Measurements from ENCODE around the gene FNDC3B. TPM values are rescaled to one million over a fixed set of nuclear protein-coding genes. Genes with fewer than 3 reads are reported as not detected.

FNDC3B gene
- total RNA-seq, 2 experiments from 2014 or later: 10.6 to 12.0 TPM

DNA sequence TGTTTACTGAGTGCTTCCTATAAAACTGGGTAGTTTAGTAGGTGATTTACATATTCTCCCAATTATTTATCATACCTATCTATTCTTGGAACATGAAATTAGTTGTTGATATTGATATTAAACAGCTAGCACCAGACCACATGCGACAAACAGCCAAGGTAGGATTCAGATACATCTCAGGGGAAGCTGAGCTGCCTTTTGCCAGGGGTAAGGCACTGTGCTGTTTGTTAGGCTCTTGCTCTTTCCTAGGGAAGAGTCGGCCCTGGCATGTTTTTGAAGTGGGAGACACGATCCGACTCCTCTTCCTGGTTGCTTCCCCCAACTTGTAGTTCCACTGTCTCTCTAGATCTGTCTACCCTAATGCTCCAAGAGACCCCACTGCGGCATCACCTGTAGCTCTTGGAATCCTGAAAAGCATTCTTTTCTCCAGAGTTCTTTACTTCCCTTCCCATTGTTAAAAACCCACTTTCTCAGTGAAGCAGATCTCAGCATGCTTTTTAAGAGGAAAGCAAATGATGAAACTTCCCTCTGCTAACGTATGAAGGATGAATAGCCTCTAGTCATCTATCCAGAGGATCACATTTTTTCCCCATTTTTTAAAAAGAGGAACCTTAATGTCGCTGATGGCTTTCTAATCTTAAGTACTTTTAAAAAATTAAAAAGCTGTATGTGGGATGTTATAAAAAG is 270.5 kb downstream of the FNDC3B start:
- intact Hi-C loops (cut with micrococcal nuclease): loop anchor here (10.0 kb wide), 1 partner anchor 275 kb away; the partner anchor contains the start of gene FNDC3B
- DNase-seq: no peak
- Mint-ChIP-seq H3K36me3 (ENCODE audit: low read depth) (peaks cover 17% of the 10 kb centered on the region), H3K27me3 (no peaks in the 10 kb centered on the region), H3K27ac (no peak overlapping the region), H3K4me3 (no peak overlapping the region), H3K9me3 (no peaks in the 10 kb centered on the region), H3K4me1 (ENCODE audit: low read depth) (no peaks in the 10 kb centered on the region)
- TF ChIP-seq, protein P1, sequence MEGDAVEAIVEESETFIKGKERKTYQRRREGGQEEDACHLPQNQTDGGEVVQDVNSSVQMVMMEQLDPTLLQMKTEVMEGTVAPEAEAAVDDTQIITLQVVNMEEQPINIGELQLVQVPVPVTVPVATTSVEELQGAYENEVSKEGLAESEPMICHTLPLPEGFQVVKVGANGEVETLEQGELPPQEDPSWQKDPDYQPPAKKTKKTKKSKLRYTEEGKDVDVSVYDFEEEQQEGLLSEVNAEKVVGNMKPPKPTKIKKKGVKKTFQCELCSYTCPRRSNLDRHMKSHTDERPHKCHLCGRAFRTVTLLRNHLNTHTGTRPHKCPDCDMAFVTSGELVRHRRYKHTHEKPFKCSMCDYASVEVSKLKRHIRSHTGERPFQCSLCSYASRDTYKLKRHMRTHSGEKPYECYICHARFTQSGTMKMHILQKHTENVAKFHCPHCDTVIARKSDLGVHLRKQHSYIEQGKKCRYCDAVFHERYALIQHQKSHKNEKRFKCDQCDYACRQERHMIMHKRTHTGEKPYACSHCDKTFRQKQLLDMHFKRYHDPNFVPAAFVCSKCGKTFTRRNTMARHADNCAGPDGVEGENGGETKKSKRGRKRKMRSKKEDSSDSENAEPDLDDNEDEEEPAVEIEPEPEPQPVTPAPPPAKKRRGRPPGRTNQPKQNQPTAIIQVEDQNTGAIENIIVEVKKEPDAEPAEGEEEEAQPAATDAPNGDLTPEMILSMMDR (IDR thresholded peaks at IDR 0.05): no peak
- POLR2A ChIA-PET: interaction anchor here (1.0 kb wide), 1 partner anchor 17 kb away, joined by 3 read pairs; no protein-coding TSS in a partner anchor
- no peak for ATAC-seq
- CTCF ChIA-PET: no interaction called here

DNA sequence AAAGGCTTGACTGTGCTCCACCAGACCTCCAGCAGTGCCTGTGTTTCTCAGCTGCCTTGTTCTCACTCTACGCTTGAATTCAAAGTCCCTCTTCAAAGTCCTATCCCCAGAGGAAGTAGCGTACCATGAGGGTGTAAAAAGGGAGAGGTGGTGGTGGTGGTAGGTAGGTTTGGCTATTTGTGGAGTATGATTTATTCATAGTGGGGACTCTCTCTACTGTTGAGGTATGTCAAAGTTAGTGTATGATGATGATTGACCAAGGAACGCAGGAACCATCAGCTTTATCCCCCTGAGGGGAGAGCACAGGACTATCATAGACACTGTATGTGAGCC is 271.0 kb downstream of the FNDC3B start:
- Mint-ChIP-seq H3K36me3 (ENCODE audit: low read depth) (peaks cover 17% of the 10 kb centered on the region), H3K27ac (no peak overlapping the region), H3K9me3 (no peaks in the 10 kb centered on the region), H3K4me1 (ENCODE audit: low read depth) (no peaks in the 10 kb centered on the region), H3K27me3 (no peaks in the 10 kb centered on the region), H3K4me3 (no peak overlapping the region)
- ChIA-PET CTCF (no interaction called here), POLR2A (interaction anchor here (1.0 kb wide), 1 partner anchor 17 kb away, joined by 3 read pairs; no protein-coding TSS in a partner anchor)
- no peak for DNase-seq
- no peak for ATAC-seq
- TF ChIP-seq, protein P1 (IDR thresholded peaks at IDR 0.05): no peak
- intact Hi-C loops (cut with micrococcal nuclease): no loop called here

DNA sequence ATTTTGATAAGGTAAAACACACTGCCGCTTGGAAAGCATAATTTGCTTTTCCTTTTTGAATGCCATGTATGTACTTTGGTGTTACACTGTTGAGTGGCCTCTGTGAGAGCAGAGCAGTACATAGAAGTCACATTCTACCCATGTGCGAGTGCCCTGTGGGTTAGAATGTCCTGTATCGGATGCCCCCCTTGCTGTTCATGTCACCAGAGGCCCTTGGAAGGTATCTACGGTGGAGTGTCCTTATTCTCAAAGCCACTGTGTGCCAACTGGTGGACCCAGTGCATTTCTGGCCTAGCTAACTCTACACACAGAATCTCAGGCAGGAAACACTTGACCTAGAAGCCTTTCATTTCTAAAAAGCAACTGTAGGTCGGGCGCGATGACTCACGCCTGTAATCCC is 271.8 kb downstream of the FNDC3B start:
- no peak overlapping the region for H3K4me3 Mint-ChIP-seq
- ChIA-PET CTCF (no interaction called here), POLR2A (no interaction called here)
- peaks cover 17% of the 10 kb centered on the region for H3K36me3 Mint-ChIP-seq (ENCODE audit: low read depth)
- H3K27me3 Mint-ChIP-seq: no peaks in the 10 kb centered on the region
- H3K27ac Mint-ChIP-seq: no peak overlapping the region
- ATAC-seq (no peak), DNase-seq (no peak)
- intact Hi-C loops (cut with micrococcal nuclease): no loop called here
- H3K9me3 Mint-ChIP-seq: no peaks in the 10 kb centered on the region
- no peaks in the 10 kb centered on the region for H3K4me1 Mint-ChIP-seq (ENCODE audit: low read depth)
- TF ChIP-seq, protein P1 (IDR thresholded peaks at IDR 0.05): no peak

DNA sequence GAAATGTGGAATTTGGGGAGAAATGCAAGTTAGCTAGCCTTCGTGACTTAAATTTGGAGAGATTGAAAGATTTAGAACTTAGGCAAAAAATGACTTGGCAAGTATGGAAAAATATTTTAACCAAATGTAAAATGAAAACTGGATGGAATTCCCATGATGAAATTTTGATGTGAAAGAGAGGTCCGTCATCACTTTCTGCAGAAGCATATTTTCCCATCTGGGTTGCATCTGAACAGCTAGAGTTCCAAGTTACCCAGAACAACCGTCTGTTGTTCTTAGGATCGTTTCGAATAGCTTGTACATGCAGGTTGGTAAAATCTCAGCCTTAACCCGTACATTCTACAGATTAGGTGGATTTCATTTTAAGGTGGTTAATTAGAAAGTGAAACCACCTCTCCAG is 272.6 kb downstream of the FNDC3B start:
- intact Hi-C loops (cut with micrococcal nuclease): no loop called here
- H3K27me3 Mint-ChIP-seq: no peaks in the 10 kb centered on the region
- H3K4me1 Mint-ChIP-seq (ENCODE audit: low read depth): no peaks in the 10 kb centered on the region
- ATAC-seq (no peak), DNase-seq (no peak)
- CTCF ChIA-PET: interaction anchor here (2.7 kb wide), 1 partner anchor 21 kb away, joined by 13 read pairs; no protein-coding TSS in a partner anchor
- H3K9me3 Mint-ChIP-seq: no peaks in the 10 kb centered on the region
- TF ChIP-seq, protein P1 (IDR thresholded peaks at IDR 0.05): no peak
- peaks cover 16% of the 10 kb centered on the region for H3K36me3 Mint-ChIP-seq (ENCODE audit: low read depth)
- no peak overlapping the region for H3K27ac Mint-ChIP-seq
- no peak overlapping the region for H3K4me3 Mint-ChIP-seq
- POLR2A ChIA-PET: no interaction called here

DNA sequence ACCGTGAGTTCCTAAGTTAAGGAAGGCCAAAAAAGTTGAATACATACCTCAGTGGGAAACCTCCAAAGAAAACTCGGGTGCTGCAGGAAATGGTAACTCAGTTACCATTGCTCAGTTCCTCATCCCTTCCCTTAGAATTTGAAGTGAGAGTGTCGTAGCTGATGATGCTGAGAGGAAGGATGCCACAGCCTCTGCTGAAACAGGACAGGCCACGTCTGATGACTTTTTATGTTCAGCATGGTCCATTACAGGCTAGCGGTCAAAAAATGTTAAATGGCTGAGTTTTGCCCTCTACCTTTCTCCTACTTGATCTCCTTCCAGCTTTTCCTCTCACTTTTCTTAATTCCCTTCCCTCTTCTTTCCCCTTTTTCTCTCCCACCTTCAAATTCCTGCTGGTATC is 273.3 kb downstream of the FNDC3B start:
- Mint-ChIP-seq H3K27ac (no peak overlapping the region), H3K27me3 (no peaks in the 10 kb centered on the region), H3K9me3 (no peaks in the 10 kb centered on the region), H3K4me3 (no peak overlapping the region), H3K36me3 (ENCODE audit: low read depth) (peaks cover 9% of the 10 kb centered on the region), H3K4me1 (ENCODE audit: low read depth) (peaks cover 1% of the 10 kb centered on the region)
- DNase-seq: no peak
- TF ChIP-seq, protein P1 (IDR thresholded peaks at IDR 0.05): no peak
- CTCF ChIA-PET: interaction anchor here (2.7 kb wide), 1 partner anchor 20 kb away, joined by 13 read pairs; no protein-coding TSS in a partner anchor
- intact Hi-C loops (cut with micrococcal nuclease): no loop called here
- ATAC-seq: no peak
- POLR2A ChIA-PET: no interaction called here

All from activated CD8-positive, alpha-beta T cell treated with anti-CD3 and anti-CD28 coated beads for 36 hours (primary cell).